Activated CD4-positive, CD25-positive, alpha-beta regulatory T cell treated with anti-CD3 and anti-CD28 coated beads, Interleukin-2, amount 50 U/mL, for 24 hours (primary cell): ENCODE measurements around the gene EIPR1.
A peak's percentile ranks its signal among the peaks of the same experiment; 100 is the strongest.
"Not testable (repeated sequence)": the region's sequence is repeated elsewhere in the genome, so short reads cannot be mapped to it uniquely, and the experiment has no call there.

Experiments used
- ATAC-seq, 2 donors: fragments of 150-1000 bp; cut with Tn5 transposase; one replicate each; pipeline ENCODE4 v1.10.0; 2021; ENCODE audit warnings: mild to moderate bottlenecking in 1 of 2, moderate library complexity in 1 of 2

Gene EIPR1

GRCh38 chr2:3399829-3400228 lies 22.2 kb upstream of the EIPR1 start:
- ATAC-seq = no peak

GRCh38 chr2:3399381-3399780 lies 21.8 kb upstream of the EIPR1 start:
- ATAC-seq = no peak

GRCh38 chr2:3398857-3399256 lies 21.2 kb upstream of the EIPR1 start:
- ATAC-seq = no peak

- ATAC-seq = no peak
Observed at GRCh38 chr2:3396920-3397559, 19.4 kb upstream of the EIPR1 start.

GRCh38 chr2:3392216-3392615 lies 14.6 kb upstream of the EIPR1 start:
- no peak for ATAC-seq

GRCh38 chr2:3390041-3390440 lies 12.4 kb upstream of the EIPR1 start:
- no peak for ATAC-seq

GRCh38 chr2:3389193-3389592 lies 11.6 kb upstream of the EIPR1 start:
- no peak for ATAC-seq

GRCh38 chr2:3388412-3388738 lies 10.8 kb upstream of the EIPR1 start:
- no peak for ATAC-seq

GRCh38 chr2:3387644-3388411 lies 10.2 kb upstream of the EIPR1 start:
- ATAC-seq = no peak

GRCh38 chr2:3387011-3387410 lies 9.4 kb upstream of the EIPR1 start:
- no peak for ATAC-seq

GRCh38 chr2:3386448-3386958 lies 8.9 kb upstream of the EIPR1 start:
- no peak for ATAC-seq

- ATAC-seq = peak; percentile 82 to 83
Observed at GRCh38 chr2:3379647-3380534, 2.3 kb upstream of the EIPR1 start, which contains the start of gene TRAPPC12. Gene TRAPPC12 (plus strand): TSS chr2:3379694. CDS start chr2:3387624, 7,930 bp downstream.

- no peak for ATAC-seq
Observed at GRCh38 chr2:3379339-3379646, 1.7 kb upstream of the EIPR1 start.

- peak; percentile 33 to 39 for ATAC-seq
Observed at GRCh38 chr2:3377279-3377611, 373 bp downstream of the EIPR1 start.

- ATAC-seq = no peak
Observed at GRCh38 chr2:3376821-3377220, 797 bp downstream of the EIPR1 start.

- not testable (repeated sequence) for ATAC-seq
Observed at GRCh38 chr2:3369340-3370181, 8.1 kb downstream of the EIPR1 start.

- ATAC-seq = no peak
Observed at GRCh38 chr2:3368261-3368722, 9.3 kb downstream of the EIPR1 start.

GRCh38 chr2:3365219-3365618 lies 12.4 kb downstream of the EIPR1 start:
- ATAC-seq = no peak

- ATAC-seq = no peak
Observed at GRCh38 chr2:3361518-3362389, 15.9 kb downstream of the EIPR1 start.

GRCh38 chr2:3357926-3358325 lies 19.7 kb downstream of the EIPR1 start:
- no peak for ATAC-seq

GRCh38 chr2:3357446-3357845 lies 20.2 kb downstream of the EIPR1 start:
- not testable (repeated sequence) for ATAC-seq
